GM06990 (cell line): ENCODE results near the gene NRCAM.

Source experiments
- DNase-seq: peaks from one replicate; pipeline ENCODE4 v3.0.0-alpha.2; 2011; ENCODE audit not compliant: insufficient read length; ENCODE audit errors: extremely low read depth
- H3K27me3 ChIP-seq: replicated peaks from 2 replicates; pipeline ENCODE4 v1.6.0; 2011; ENCODE audit warnings: low read length; ENCODE audit not compliant: control insufficient read depth, insufficient read depth
- H3K36me3 ChIP-seq: 2 replicates; pipeline ENCODE4 v1.5.1; 2011; ENCODE audit warnings: low read length; ENCODE audit not compliant: control insufficient read depth, insufficient read depth
- H3K4me3 ChIP-seq: replicated peaks from 2 replicates; pipeline ENCODE4 v1.5.1; 2011; ENCODE audit warnings: low read depth, mild to moderate bottlenecking, control low read depth, low read length
- CTCF ChIP-seq: IDR thresholded peaks from 2 replicates; pipeline ENCODE4 v1.5.1; 2011; ENCODE audit warnings: low read length, control low read depth, mild to moderate bottlenecking, inconsistent platforms; ENCODE audit not compliant: insufficient read depth, poor library complexity, severe bottlenecking

The NRCAM gene

GRCh38 chr7:108120933-108121332 is 335.3 kb downstream of the NRCAM start:
- TF ChIP-seq CTCF, result no peak
- H3K27me3 ChIP-seq, result no peaks in the 10 kb centered on the region
- no peaks in the 10 kb centered on the region for H3K36me3 ChIP-seq
- no peak overlapping the region for H3K4me3 ChIP-seq
- DNase-seq, result no peak

DNA sequence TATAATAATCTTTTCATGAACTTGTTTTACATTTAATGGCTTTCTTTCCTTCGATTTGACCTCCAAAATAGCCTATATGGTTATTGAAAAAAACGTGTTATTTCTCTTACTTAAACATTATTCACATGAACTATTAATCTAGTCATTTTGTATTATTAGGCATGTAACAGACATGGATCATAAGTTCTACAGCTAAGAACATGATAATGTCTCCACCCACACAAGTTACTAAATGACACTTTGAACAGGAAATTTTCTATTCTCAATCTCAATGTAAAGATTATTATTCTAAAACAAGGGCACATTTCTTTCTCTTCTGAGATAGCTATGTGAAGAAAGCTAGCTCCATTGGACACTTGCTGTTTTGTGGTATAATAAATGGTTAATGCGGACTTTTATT is 336.0 kb downstream of the NRCAM start:
- no peak for TF ChIP-seq CTCF
- DNase-seq, result no peak
- Histone ChIP-seq H3K36me3 (no peaks in the 10 kb centered on the region), H3K4me3 (no peak overlapping the region), H3K27me3 (no peaks in the 10 kb centered on the region)

GRCh38 chr7:108118959-108119358 is 337.3 kb downstream of the NRCAM start:
- TF ChIP-seq CTCF, result no peak
- Histone ChIP-seq H3K27me3 (no peaks in the 10 kb centered on the region), H3K36me3 (no peaks in the 10 kb centered on the region), H3K4me3 (no peak overlapping the region)
- no peak for DNase-seq

- TF ChIP-seq CTCF, result peak; percentile 83
- no peak overlapping the region for H3K4me3 ChIP-seq
- no peaks in the 10 kb centered on the region for H3K36me3 ChIP-seq
- DNase-seq, result no peak
- no peaks in the 10 kb centered on the region for H3K27me3 ChIP-seq
Measured at GRCh38 chr7:108114117-108114841, 342.0 kb downstream of the NRCAM start.

GRCh38 chr7:108112683-108113082 is 343.6 kb downstream of the NRCAM start:
- Histone ChIP-seq H3K36me3 (no peaks in the 10 kb centered on the region), H3K27me3 (no peaks in the 10 kb centered on the region), H3K4me3 (no peak overlapping the region)
- TF ChIP-seq CTCF, result no peak
- DNase-seq, result no peak
